Mesendoderm (in vitro differentiated cells): Measurements from ENCODE around the gene U2AF2.
A peak's percentile ranks its signal among the peaks of the same experiment; 100 is the strongest.

ENCODE experiments used
- DNase-seq: peaks from one replicate; pipeline ENCODE4 v3.0.0; 2013
- H2AK5ac ChIP-seq: 2 replicates; pipeline ENCODE4 v1.6.1; 2013; ENCODE audit warnings: low read length, inconsistent platforms
- H2BK120ac ChIP-seq: 2 replicates; pipeline ENCODE4 v1.6.1; 2013; ENCODE audit warnings: low read depth, mild to moderate bottlenecking, low read length, moderate library complexity, mixed read lengths
- H2BK15ac ChIP-seq: replicated peaks from 2 replicates; pipeline ENCODE4 v1.6.1; 2013; ENCODE audit warnings: low read depth, mild to moderate bottlenecking, moderate library complexity
- H2BK5ac ChIP-seq: 2 replicates; pipeline ENCODE4 v1.6.1; 2013; ENCODE audit warnings: low read length, inconsistent platforms
- H3K18ac ChIP-seq: 2 replicates; pipeline ENCODE4 v1.6.1; 2013; ENCODE audit warnings: mild to moderate bottlenecking, low read length, mixed read lengths
- H3K23ac ChIP-seq: one replicate; pipeline ENCODE4 v1.6.1; 2013; ENCODE audit warnings: low read length
- H3K27ac ChIP-seq: 2 replicates; pipeline ENCODE4 v1.5.1; 2013; ENCODE audit warnings: low read depth, mild to moderate bottlenecking, inconsistent platforms, low read length, moderate library complexity
- H3K27me3 ChIP-seq: 2 replicates; pipeline ENCODE4 v1.6.1; 2013; ENCODE audit warnings: low read length, control low read depth, mild to moderate bottlenecking, inconsistent platforms; ENCODE audit not compliant: insufficient read depth, poor library complexity
- H3K36me3 ChIP-seq: 2 replicates; pipeline ENCODE4 v1.6.1; 2013; ENCODE audit warnings: low read length, inconsistent platforms; ENCODE audit not compliant: control insufficient read depth, insufficient read depth
- H3K4ac ChIP-seq: one replicate; pipeline ENCODE4 v1.6.1; 2013; ENCODE audit warnings: low read depth, mild to moderate bottlenecking, low read length, moderate library complexity
- H3K4me1 ChIP-seq: 2 replicates; pipeline ENCODE4 v1.6.1; 2013; ENCODE audit warnings: low read depth, low read length, inconsistent platforms; ENCODE audit not compliant: control insufficient read depth
- H3K4me2 ChIP-seq: 2 replicates; pipeline ENCODE4 v1.6.1; 2013; ENCODE audit warnings: low read length
- H3K4me3 ChIP-seq: 2 replicates; pipeline ENCODE4 v1.5.1; 2013; ENCODE audit warnings: mild to moderate bottlenecking, low read length
- H3K56ac ChIP-seq: one replicate; pipeline ENCODE4 v1.6.1; 2013; ENCODE audit warnings: low read length
- H3K79me1 ChIP-seq: 2 replicates; pipeline ENCODE4 v1.6.1; 2013; ENCODE audit warnings: low read length, inconsistent platforms
- H3K79me2 ChIP-seq: 2 replicates; pipeline ENCODE4 v1.6.1; 2013; ENCODE audit warnings: mild to moderate bottlenecking, low read length; ENCODE audit not compliant: control insufficient read depth, insufficient read depth
- H3K9ac ChIP-seq: 2 replicates; pipeline ENCODE4 v1.6.1; 2013; ENCODE audit warnings: low read length, inconsistent platforms
- H4K5ac ChIP-seq: one replicate; pipeline ENCODE4 v1.6.1; 2013; ENCODE audit warnings: low read length
- H4K8ac ChIP-seq: one replicate; pipeline ENCODE4 v1.6.1; 2013; ENCODE audit warnings: low read depth, mild to moderate bottlenecking, control low read depth, low read length, moderate library complexity
- WGBS: extraction: QIAGEN DNeasy Blood & Tissue Kit; methylation state at CpG from one replicate; pipeline ENCODE4 v1.1.7; 2013; ENCODE audit warnings: low lambda C conversion rate, missing lambda C conversion rate; ENCODE audit not compliant: insufficient coverage; ENCODE audit errors: extremely low coverage; 5-methylcytosine and 5-hydroxymethylcytosine counted together

Gene U2AF2

DNA sequence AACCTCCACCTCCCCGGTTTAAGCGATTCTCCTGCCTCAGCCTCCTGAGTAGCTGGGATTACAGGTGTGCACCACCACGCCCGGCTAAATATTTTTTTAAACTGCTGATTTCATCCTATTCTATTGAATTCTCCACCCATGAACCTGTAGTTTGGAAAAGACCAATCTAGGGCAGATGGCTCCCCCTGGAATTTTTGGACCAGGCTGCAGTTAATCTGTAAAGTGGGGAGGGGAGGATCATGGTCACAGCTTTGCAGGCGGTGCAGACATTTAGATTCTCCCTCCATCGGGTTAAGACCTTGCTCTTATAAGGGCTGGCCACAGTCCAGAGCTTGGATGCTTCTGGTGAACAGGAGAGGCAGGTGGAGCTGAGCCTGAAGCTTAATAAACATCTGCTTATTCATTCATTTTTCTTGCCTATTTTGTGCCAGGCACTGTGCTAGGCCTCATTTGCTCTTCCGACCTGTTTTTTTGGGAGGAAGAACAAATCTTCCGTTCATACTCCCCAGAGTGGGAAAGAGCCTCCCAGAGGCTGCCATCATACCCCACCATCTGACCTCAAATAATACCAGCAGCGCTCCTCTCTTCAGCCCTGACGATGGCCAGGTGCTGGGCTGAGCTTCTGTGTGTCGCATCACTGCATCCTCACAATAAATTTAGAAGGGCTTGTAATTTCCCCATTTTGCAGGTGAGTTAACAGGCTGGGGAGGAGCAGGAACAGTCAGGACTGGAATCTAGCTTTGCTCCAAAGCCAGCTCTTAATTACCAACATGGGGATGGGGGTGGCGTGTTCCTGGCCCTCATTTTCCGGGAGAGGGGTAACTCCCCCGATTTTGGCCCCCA lies 7.7 kb upstream of the U2AF2 start:
- peaks cover 20% of the 10 kb centered on the region for H3K79me2 ChIP-seq
- no peak overlapping the region for H2BK120ac ChIP-seq
- H3K56ac ChIP-seq: peak overlapping the region; percentile 75
- H3K23ac ChIP-seq: no peak overlapping the region
- no peak for DNase-seq
- no peak overlapping the region for H2BK5ac ChIP-seq
- no CpG with 5 or more reads among the region's 14 CpGs for WGBS
- H3K4ac ChIP-seq: peak overlapping the region; percentile 73
- H3K79me1 ChIP-seq: peaks cover 8% of the 10 kb centered on the region
- peaks cover 7% of the 10 kb centered on the region for H3K36me3 ChIP-seq
- H3K18ac ChIP-seq: peak overlapping the region; percentile 5
- H4K8ac ChIP-seq: no peak overlapping the region
- H4K5ac ChIP-seq: no peak overlapping the region
- no peaks in the 10 kb centered on the region for H3K27me3 ChIP-seq
- no peak overlapping the region for H2BK15ac ChIP-seq
- H3K4me1 ChIP-seq: no peaks in the 10 kb centered on the region
- H3K27ac ChIP-seq: no peak overlapping the region
- peak overlapping the region; percentile 95 for H3K9ac ChIP-seq
- peak overlapping the region; percentile 75 for H3K4me3 ChIP-seq
- H3K4me2 ChIP-seq: peak overlapping the region; percentile 34
- no peak overlapping the region for H2AK5ac ChIP-seq

GRCh38 chr19:55647732-55648584 lies 6.9 kb upstream of the U2AF2 start, which contains the start of gene CCDC106:
TSS of gene CCDC106 (plus strand) at chr19:55648212. CDS start at chr19:55649047, 835 bp downstream.
- peaks cover 8% of the 10 kb centered on the region for H3K79me1 ChIP-seq
- no peaks in the 10 kb centered on the region for H3K4me1 ChIP-seq
- H4K8ac ChIP-seq: no peak within 1 kb of the TSS
- H3K4me2 ChIP-seq: peak within 1 kb of the TSS; percentile 75
- peak within 1 kb of the TSS; percentile 95 for H3K9ac ChIP-seq
- H3K4ac ChIP-seq: peak within 1 kb of the TSS; percentile 73
- no peak within 1 kb of the TSS for H4K5ac ChIP-seq
- H3K36me3 ChIP-seq: peaks cover 7% of the 10 kb centered on the region
- H3K18ac ChIP-seq: peak within 1 kb of the TSS; percentile 57
- H3K27me3 ChIP-seq: no peaks in the 10 kb centered on the region
- H2BK5ac ChIP-seq: no peak within 1 kb of the TSS
- H3K79me2 ChIP-seq: peaks cover 20% of the 10 kb centered on the region
- peak within 1 kb of the TSS; percentile 31 for H3K27ac ChIP-seq
- no peak within 1 kb of the TSS for H3K23ac ChIP-seq
- H3K56ac ChIP-seq: peak within 1 kb of the TSS; percentile 95
- WGBS: no CpG with 5 or more reads among the region's 87 CpGs
- no peak within 1 kb of the TSS for H2BK15ac ChIP-seq
- peak within 1 kb of the TSS; percentile 75 for H3K4me3 ChIP-seq
- peak; percentile 87 for DNase-seq
- H2AK5ac ChIP-seq: no peak within 1 kb of the TSS
- H2BK120ac ChIP-seq: no peak within 1 kb of the TSS

- no peak overlapping the region for H2BK5ac ChIP-seq
- no peaks in the 10 kb centered on the region for H3K4me1 ChIP-seq
- WGBS: no CpG with 5 or more reads among the region's 25 CpGs
- H3K27me3 ChIP-seq: no peaks in the 10 kb centered on the region
- H3K36me3 ChIP-seq: peaks cover 7% of the 10 kb centered on the region
- no peak overlapping the region for H3K23ac ChIP-seq
- peak overlapping the region; percentile 95 for H3K9ac ChIP-seq
- H3K4me2 ChIP-seq: peak overlapping the region; percentile 43
- H3K4me3 ChIP-seq: peak overlapping the region; percentile 75
- H4K5ac ChIP-seq: no peak overlapping the region
- H4K8ac ChIP-seq: no peak overlapping the region
- H2BK120ac ChIP-seq: no peak overlapping the region
- peak overlapping the region; percentile 57 for H3K18ac ChIP-seq
- no peak overlapping the region for H2BK15ac ChIP-seq
- no peak for DNase-seq
- peaks cover 8% of the 10 kb centered on the region for H3K79me1 ChIP-seq
- H3K4ac ChIP-seq: no peak overlapping the region
- H3K27ac ChIP-seq: no peak overlapping the region
- H3K79me2 ChIP-seq: peaks cover 20% of the 10 kb centered on the region
- H3K56ac ChIP-seq: peak overlapping the region; percentile 95
- no peak overlapping the region for H2AK5ac ChIP-seq
Measured at GRCh38 chr19:55648585-55649267, 6.1 kb upstream of the U2AF2 start.

DNA sequence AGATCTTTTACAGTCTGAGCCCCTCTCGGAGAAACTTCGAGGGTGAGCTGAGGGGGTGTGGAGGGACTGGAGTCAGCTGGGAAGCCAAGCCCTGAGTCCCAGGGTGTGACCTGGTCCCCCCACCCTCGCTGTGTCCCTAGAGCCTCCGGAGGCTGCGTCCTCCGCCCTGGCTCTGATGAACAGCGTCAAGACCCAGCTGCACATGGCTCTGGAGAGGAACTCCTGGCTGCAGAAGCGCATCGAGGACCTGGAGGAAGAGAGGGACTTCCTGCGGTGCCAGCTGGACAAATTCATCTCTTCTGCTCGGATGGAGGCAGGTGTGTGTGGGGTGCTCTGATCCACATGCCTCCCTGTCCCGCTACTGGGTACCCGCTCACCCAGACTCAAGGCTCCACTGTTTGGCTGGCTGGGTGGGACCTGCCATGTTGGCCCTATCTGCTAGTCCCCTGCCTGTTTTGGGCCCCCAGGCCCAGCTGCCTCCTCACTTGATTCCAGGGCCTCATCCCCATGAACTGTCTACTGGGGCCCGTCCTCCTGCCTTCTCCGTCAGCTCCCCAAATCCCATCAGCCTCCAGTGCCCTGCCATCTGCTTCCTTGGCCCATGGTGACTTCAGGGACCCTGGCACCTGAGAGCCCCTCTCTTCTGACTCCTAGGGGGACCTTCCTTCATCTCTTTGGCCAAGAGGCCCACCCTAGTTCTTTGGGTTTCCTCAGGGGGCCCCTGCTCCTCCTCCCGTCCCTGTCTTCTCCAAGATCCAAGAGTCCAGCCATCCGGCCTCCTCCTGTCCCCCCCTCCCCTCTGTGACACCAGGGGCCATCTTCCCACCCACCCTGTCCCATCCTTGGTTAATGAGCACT lies 5.3 kb upstream of the U2AF2 start:
- WGBS: no CpG with 5 or more reads among the region's 17 CpGs

GRCh38 chr19:55650126-55650557 lies 4.7 kb upstream of the U2AF2 start:
- H3K56ac ChIP-seq: no peak overlapping the region
- H4K8ac ChIP-seq: no peak overlapping the region
- H3K36me3 ChIP-seq: peaks cover under 1% of the 10 kb centered on the region
- no peak overlapping the region for H3K9ac ChIP-seq
- H2BK15ac ChIP-seq: no peak overlapping the region
- no CpG with 5 or more reads among the region's 4 CpGs for WGBS
- no peaks in the 10 kb centered on the region for H3K27me3 ChIP-seq
- H3K79me2 ChIP-seq: peaks cover 5% of the 10 kb centered on the region
- H3K23ac ChIP-seq: no peak overlapping the region
- H2BK5ac ChIP-seq: no peak overlapping the region
- no peak overlapping the region for H4K5ac ChIP-seq
- no peak for DNase-seq
- no peak overlapping the region for H3K27ac ChIP-seq
- H3K4me2 ChIP-seq: no peak overlapping the region
- H3K4me3 ChIP-seq: no peak overlapping the region
- no peak overlapping the region for H3K18ac ChIP-seq
- H2BK120ac ChIP-seq: no peak overlapping the region
- no peaks in the 10 kb centered on the region for H3K4me1 ChIP-seq
- peaks cover 3% of the 10 kb centered on the region for H3K79me1 ChIP-seq
- H2AK5ac ChIP-seq: no peak overlapping the region
- H3K4ac ChIP-seq: no peak overlapping the region

More for the DNA sequence above, 5.3 kb upstream of the U2AF2 start:
- Histone ChIP-seq H3K36me3 (peaks cover 6% of the 10 kb centered on the region), H3K4me1 (no peaks in the 10 kb centered on the region), H3K27ac (no peak overlapping the region), H4K5ac (no peak overlapping the region), H3K23ac (no peak overlapping the region), H3K4me3 (no peak overlapping the region), H2AK5ac (no peak overlapping the region), H3K79me2 (peaks cover 12% of the 10 kb centered on the region), H3K18ac (no peak overlapping the region), H3K27me3 (no peaks in the 10 kb centered on the region), H3K9ac (no peak overlapping the region), H2BK5ac (no peak overlapping the region), H4K8ac (no peak overlapping the region), H2BK120ac (no peak overlapping the region), H2BK15ac (no peak overlapping the region), H3K79me1 (peaks cover 6% of the 10 kb centered on the region), H3K56ac (no peak overlapping the region), H3K4me2 (no peak overlapping the region), H3K4ac (no peak overlapping the region)
- no peak for DNase-seq
